MM.1S (cell line): Measurements from ENCODE around the gene TRAPPC8.

ENCODE experiments used
- DNase-seq: peaks from one replicate; pipeline ENCODE4 v3.0.0-alpha.2; 2015
- H2AFZ ChIP-seq: fragments of 300-600 bp; sonication (generic); 2 replicates; pipeline ENCODE4 v1.6.0; 2016; ENCODE audit warnings: antibody characterized with exemption, low read length
- H3F3A ChIP-seq: fragments of 300-600 bp; sonication (generic); 2 replicates; pipeline ENCODE4 v1.6.1; 2016; ENCODE audit warnings: mild to moderate bottlenecking, antibody characterized with exemption, low read length, moderate library complexity, mixed read lengths; ENCODE audit not compliant: insufficient read depth
- H3K27ac ChIP-seq: fragments of 300-600 bp; sonication (generic); 2 replicates; pipeline ENCODE4 v1.5.1; 2016; ENCODE audit warnings: mild to moderate bottlenecking, low read length
- H3K27me3 ChIP-seq: fragments of 300-600 bp; sonication (generic); replicated peaks from 2 replicates; pipeline ENCODE4 v1.6.0; 2016; ENCODE audit warnings: low read length; ENCODE audit not compliant: insufficient read depth
- H3K36me3 ChIP-seq: fragments of 300-600 bp; sonication (generic); replicated peaks from 2 replicates; pipeline ENCODE4 v1.6.1; 2016; ENCODE audit warnings: mild to moderate bottlenecking, low read length, mixed read lengths; ENCODE audit not compliant: insufficient read depth
- H3K4me1 ChIP-seq: fragments of 300-600 bp; sonication (generic); 2 replicates; pipeline ENCODE4 v1.6.1; 2016; ENCODE audit warnings: low read length, mixed read lengths
- H3K4me2 ChIP-seq: fragments of 300-600 bp; sonication (generic); 2 replicates; pipeline ENCODE4 v1.6.0; 2016; ENCODE audit warnings: low read depth, low read length
- H3K4me3 ChIP-seq: fragments of 300-600 bp; sonication (generic); 2 replicates; pipeline ENCODE4 v1.5.1; 2016; ENCODE audit warnings: low read length, mixed read lengths
- H3K79me2 ChIP-seq: fragments of 300-600 bp; sonication (generic); 2 replicates; pipeline ENCODE4 v1.6.1; 2016; ENCODE audit warnings: mixed run types, low read length, mixed read lengths
- H3K9ac ChIP-seq: fragments of 300-600 bp; sonication (generic); 2 replicates; pipeline ENCODE4 v1.6.1; 2016; ENCODE audit warnings: low read length, mixed read lengths
- H3K9me2 ChIP-seq: fragments of 300-600 bp; sonication (generic); replicated peaks from 2 replicates; pipeline ENCODE4 v1.6.1; 2016; ENCODE audit warnings: mild to moderate bottlenecking, low read length, mixed read lengths; ENCODE audit not compliant: insufficient read depth
- H3K9me3 ChIP-seq: fragments of 300-600 bp; sonication (generic); replicated peaks from 2 replicates; pipeline ENCODE4 v1.6.1; 2016; ENCODE audit warnings: mild to moderate bottlenecking, low read length, mixed read lengths; ENCODE audit not compliant: insufficient read depth
- H4K20me1 ChIP-seq: fragments of 300-600 bp; sonication (generic); 2 replicates; pipeline ENCODE4 v1.6.1; 2016; ENCODE audit warnings: mild to moderate bottlenecking, low read length, moderate library complexity, mixed read lengths; ENCODE audit not compliant: insufficient read depth
- CTCF ChIP-seq: fragments of 300-600 bp; sonication (generic); IDR thresholded peaks from 2 replicates; pipeline ENCODE4 v1.5.1; 2016; ENCODE audit warnings: antibody characterized with exemption, low read length, mixed read lengths
- EZH2 ChIP-seq: fragments of 300-600 bp; sonication (generic); optimal IDR thresholded peaks from 2 replicates; pipeline ENCODE3; 2017; ENCODE audit warnings: low read depth, mild to moderate bottlenecking, antibody characterized with exemption, low read length, mixed read lengths
- EZH2phosphoT487 ChIP-seq: fragments of 300-600 bp; sonication (generic); IDR thresholded peaks from 2 replicates; pipeline ENCODE4 v1.6.1; 2018; ENCODE audit warnings: antibody characterized with exemption, low read length

TRAPPC8 gene

GRCh38 chr18:31876707-31877106, 66.2 kb downstream of the TRAPPC8 start:
- Histone ChIP-seq H3K36me3 (peaks cover 3% of the 10 kb centered on the region; the same call in 1 of the 2 replicates), H3K27ac (no peak overlapping the region), H3K27me3 (no peaks in the 10 kb centered on the region), H3K9me3 (no peaks in the 10 kb centered on the region), H2AFZ (no peak overlapping the region), H3K4me1 (no peaks in the 10 kb centered on the region), H3K79me2 (peaks cover 20% of the 10 kb centered on the region), H4K20me1 (no peaks in the 10 kb centered on the region), H3K9me2 (no peaks in the 10 kb centered on the region), H3F3A (no peaks in the 10 kb centered on the region), H3K4me2 (no peak overlapping the region), H3K4me3 (no peak overlapping the region), H3K9ac (no peak overlapping the region)
- DNase-seq, result no peak
- TF ChIP-seq EZH2phosphoT487 (no peak), EZH2 (no peak), CTCF (no peak)

GRCh38 chr18:31875301-31875700, 67.6 kb downstream of the TRAPPC8 start:
- H3K36me3 ChIP-seq, result peaks cover 3% of the 10 kb centered on the region; the same call in 1 of the 2 replicates
- H3K27ac ChIP-seq, result no peak overlapping the region
- no peak overlapping the region for H3K9ac ChIP-seq
- H3K9me2 ChIP-seq, result no peaks in the 10 kb centered on the region
- no peaks in the 10 kb centered on the region for H3F3A ChIP-seq
- no peak overlapping the region for H2AFZ ChIP-seq
- H3K9me3 ChIP-seq, result no peaks in the 10 kb centered on the region
- no peak overlapping the region for H3K4me2 ChIP-seq
- TF ChIP-seq EZH2phosphoT487 (no peak), CTCF (no peak), EZH2 (no peak)
- H3K4me1 ChIP-seq, result no peaks in the 10 kb centered on the region
- DNase-seq, result no peak
- no peaks in the 10 kb centered on the region for H4K20me1 ChIP-seq
- H3K79me2 ChIP-seq, result peaks cover 14% of the 10 kb centered on the region
- no peak overlapping the region for H3K4me3 ChIP-seq
- no peaks in the 10 kb centered on the region for H3K27me3 ChIP-seq

- H2AFZ ChIP-seq, result no peak overlapping the region
- H3K4me3 ChIP-seq, result no peak overlapping the region
- no peak overlapping the region for H3K9ac ChIP-seq
- H3K79me2 ChIP-seq, result no peaks in the 10 kb centered on the region
- no peaks in the 10 kb centered on the region for H3K9me3 ChIP-seq
- no peaks in the 10 kb centered on the region for H3K27me3 ChIP-seq
- no peak for DNase-seq
- no peaks in the 10 kb centered on the region for H3K9me2 ChIP-seq
- no peak overlapping the region for H3K4me2 ChIP-seq
- H4K20me1 ChIP-seq, result no peaks in the 10 kb centered on the region
- H3K4me1 ChIP-seq, result 0 out of 2 replicates have a peak, but pooled peaks cover 6% of the 10 kb centered on the region
- H3K36me3 ChIP-seq, result no peaks in the 10 kb centered on the region
- TF ChIP-seq CTCF (no peak), EZH2 (no peak)
- no peak overlapping the region for H3K27ac ChIP-seq
- H3F3A ChIP-seq, result no peaks in the 10 kb centered on the region
These were observed 79.8 kb downstream of the TRAPPC8 start for GRCh38 chr18:31863103-31863502.
